ENCODE measurements around the gene CDK5RAP2.

GRCh38 chr9:120433701-120434100 is 146.3 kb downstream of the CDK5RAP2 start:
- TF ChIP-seq ZNF639 (tag by site-specific recombination; IDR thresholded peaks at IDR 0.05) (no peak), ZNF146 (tag by site-specific recombination; IDR thresholded peaks at IDR 0.05) (no peak), SETDB1 (IDR thresholded peaks at IDR 0.05; ENCODE audit: insufficient read length, low read length) (no peak)
